Ishikawa (cell line): ENCODE results near the gene IGFL1.

Source experiments
- CEBPB ChIP-seq: IDR thresholded peaks from 2 replicates; pipeline ENCODE4 v1.6.1; 2012
- CREB1 ChIP-seq: IDR thresholded peaks from 2 replicates; pipeline ENCODE4 v1.6.1; 2012; ENCODE audit warnings: low read depth
- EGR1 ChIP-seq: IDR thresholded peaks from 2 replicates; pipeline ENCODE4 v1.6.1; 2012
- EP300 ChIP-seq: IDR thresholded peaks from 2 replicates; pipeline ENCODE4 v1.6.1; 2012; ENCODE audit warnings: borderline replicate concordance
- FOXM1 ChIP-seq: IDR thresholded peaks from 2 replicates; pipeline ENCODE4 v1.6.1; 2012; ENCODE audit warnings: low read depth, borderline replicate concordance
- MAX ChIP-seq: IDR thresholded peaks from 2 replicates; pipeline ENCODE4 v1.6.1; 2012
- NFIC ChIP-seq: IDR thresholded peaks from 2 replicates; pipeline ENCODE4 v1.6.1; 2012
- RAD21 ChIP-seq: IDR thresholded peaks from 2 replicates; pipeline ENCODE4 v1.6.1; 2012; ENCODE audit warnings: low read depth
- REST ChIP-seq: IDR thresholded peaks from 2 replicates; pipeline ENCODE4 v1.6.1; 2012; ENCODE audit warnings: low read depth, mild to moderate bottlenecking
- TAF1 ChIP-seq: IDR thresholded peaks from 2 replicates; pipeline ENCODE4 v1.6.1; 2012; ENCODE audit warnings: low read depth, mild to moderate bottlenecking
- TCF12 ChIP-seq: IDR thresholded peaks from 2 replicates; pipeline ENCODE4 v1.6.1; 2012; ENCODE audit warnings: low read depth
- TEAD4 ChIP-seq: IDR thresholded peaks from 2 replicates; pipeline ENCODE4 v1.6.1; 2012
- USF1 ChIP-seq: IDR thresholded peaks from 2 replicates; pipeline ENCODE4 v1.6.1; 2012
- YY1 ChIP-seq: IDR thresholded peaks from 2 replicates; pipeline ENCODE4 v1.6.1; 2012; ENCODE audit warnings: low read depth
- ZBTB7A ChIP-seq: IDR thresholded peaks from 2 replicates; pipeline ENCODE4 v1.6.1; 2012; ENCODE audit warnings: low read depth

The IGFL1 gene

GRCh38 chr19:46251416-46251815 lies 21.9 kb downstream of the IGFL1 start:
- TF ChIP-seq YY1: no peak
- no peak for TF ChIP-seq ZBTB7A
- TF ChIP-seq EGR1: no peak
- no peak for TF ChIP-seq REST
- no peak for TF ChIP-seq CEBPB
- no peak for TF ChIP-seq EP300
- no peak for TF ChIP-seq NFIC
- no peak for TF ChIP-seq TEAD4
- no peak for TF ChIP-seq TCF12
- no peak for TF ChIP-seq FOXM1
- TF ChIP-seq RAD21: no peak
- TF ChIP-seq CREB1: no peak
- no peak for TF ChIP-seq TAF1
- TF ChIP-seq MAX: no peak
- no peak for TF ChIP-seq USF1

- no peak for TF ChIP-seq YY1
- no peak for TF ChIP-seq CEBPB
- TF ChIP-seq REST: no peak
- no peak for TF ChIP-seq TEAD4
- no peak for TF ChIP-seq RAD21
- TF ChIP-seq EGR1: no peak
- TF ChIP-seq USF1: no peak
- TF ChIP-seq TCF12: no peak
- no peak for TF ChIP-seq EP300
- TF ChIP-seq CREB1: no peak
- no peak for TF ChIP-seq FOXM1
- no peak for TF ChIP-seq MAX
- TF ChIP-seq ZBTB7A: no peak
- no peak for TF ChIP-seq TAF1
- no peak for TF ChIP-seq NFIC
These were observed 25.2 kb downstream of the IGFL1 start for GRCh38 chr19:46254776-46255175.

GRCh38 chr19:46256855-46257254 lies 27.3 kb downstream of the IGFL1 start:
- TF ChIP-seq ZBTB7A: no peak
- TF ChIP-seq NFIC: no peak
- no peak for TF ChIP-seq TAF1
- no peak for TF ChIP-seq MAX
- TF ChIP-seq CREB1: no peak
- no peak for TF ChIP-seq FOXM1
- no peak for TF ChIP-seq YY1
- TF ChIP-seq TEAD4: no peak
- no peak for TF ChIP-seq RAD21
- no peak for TF ChIP-seq TCF12
- TF ChIP-seq REST: no peak
- TF ChIP-seq CEBPB: no peak
- TF ChIP-seq EGR1: no peak
- TF ChIP-seq EP300: no peak

- peak; percentile 47; the same call in 1 of the 2 replicates for TF ChIP-seq EP300
- peak; percentile 43 for TF ChIP-seq USF1
- TF ChIP-seq NFIC: peak; percentile 12; the same call in 1 of the 2 replicates
These were observed 33.2 kb downstream of the IGFL1 start for GRCh38 chr19:46262684-46263296.
